A549 treated with CORT108297 at 1 μM for 4 hours (cell line): ENCODE results near the gene PARG. TPM values are rescaled to one million over a fixed set of nuclear protein-coding genes. Genes with fewer than 3 reads are reported as not detected.

ENCODE experiments used
- total RNA-seq: library from RNA; stranded (reverse); fragments of 200-300 nt; extraction: Qiagen RNA extraction; gene quantifications from 5 replicates; pipeline ENCODE4 v1.2.3, GENCODE V29; 2022

The PARG gene
- total RNA-seq: 15.2 to 22.1 TPM (median 18.6 TPM) in 5 replicates

DNA sequence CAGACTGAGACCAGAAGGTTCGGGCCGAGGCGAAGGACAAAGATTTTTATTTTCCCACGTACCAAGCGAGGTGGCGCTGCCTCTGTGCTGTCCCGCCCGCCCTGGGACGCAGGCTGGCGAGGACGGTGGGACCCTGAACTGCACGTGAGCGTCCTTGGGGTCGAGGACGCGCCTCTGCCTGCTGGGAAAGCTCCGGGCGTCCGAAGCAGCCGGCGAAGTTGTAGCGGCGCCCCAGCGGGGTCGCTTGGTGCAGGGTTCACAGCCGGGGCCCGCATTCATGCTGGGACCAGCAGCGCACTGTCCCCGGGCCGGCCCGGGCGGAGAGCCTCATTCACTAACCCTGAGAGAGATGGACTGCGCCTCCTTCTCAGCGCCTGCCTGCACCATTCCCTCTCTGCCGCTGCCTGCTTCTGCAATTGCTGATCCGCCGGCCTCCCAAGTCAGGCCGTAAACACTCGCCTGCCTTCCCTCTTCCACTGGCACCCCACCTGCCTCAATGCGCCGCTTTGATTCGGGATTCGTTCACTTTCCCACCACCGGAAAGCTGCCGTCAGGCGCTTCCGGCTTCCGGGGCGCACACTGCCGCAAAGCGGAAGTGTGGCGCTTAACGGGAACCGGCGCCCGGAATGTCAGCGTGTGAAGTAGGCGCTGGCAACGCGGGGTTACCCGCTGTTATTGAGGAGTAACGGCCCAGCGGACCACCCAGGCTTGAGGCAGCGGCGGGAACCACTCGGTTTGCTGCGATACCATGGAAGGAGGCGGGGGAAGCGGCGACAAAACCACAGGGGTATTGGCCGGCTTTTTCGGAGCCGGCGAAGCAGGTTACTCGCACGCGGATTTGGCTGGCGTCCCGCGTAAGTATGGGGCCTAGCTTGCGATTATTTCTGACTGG lies at the start of gene PARG, which contains the start of gene TIMM23B:
TSS of gene PARG (minus strand) at position 581 of the 892 bp plus-strand sequence. CDS start at position 279, 302 bp downstream.
TSS of gene TIMM23B (plus strand) at position 607 of the 892 bp plus-strand sequence. CDS start at position 749, 142 bp downstream.

DNA sequence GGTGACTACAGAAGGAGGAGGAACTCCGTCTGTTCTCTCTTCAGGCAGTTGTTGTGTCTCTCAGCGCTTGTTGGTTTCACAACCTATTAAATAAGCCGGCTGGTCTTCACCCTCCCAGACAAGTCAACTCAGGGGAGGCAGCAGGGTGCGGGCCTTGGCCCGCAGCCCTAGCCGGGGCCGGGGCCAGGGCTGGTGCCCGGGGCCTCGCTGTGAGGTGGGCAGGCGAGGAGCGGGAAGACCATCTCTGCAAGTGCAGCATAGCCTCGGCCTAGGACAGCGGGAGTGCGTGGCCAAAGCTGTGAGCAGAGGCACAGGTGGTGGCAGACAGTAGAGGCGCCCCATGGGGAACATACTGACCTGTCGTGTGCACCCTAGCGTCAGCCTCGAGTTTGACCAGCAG lies 46.5 kb upstream of the PARG start, which contains the start of gene AGAP6:
TSS of gene AGAP6 (plus strand) at position 31 of the 400 bp plus-strand sequence. CDS start at position 341, 310 bp downstream.

Other genes starting within 250 kb of the PARG start
- gene OGDHL, start 179.7 kb downstream of the PARG start, total RNA-seq: 0.10 to 0.32 TPM (median 0.23 TPM) in 5 replicates
- gene TIMM23B, start within 50 bp of the PARG start, total RNA-seq: 14.4 to 20.4 TPM (median 18.2 TPM) in 5 replicates
- 7.7 to 10.0 TPM (median 9.3 TPM) in 5 replicates for gene AGAP6, start 46.4 kb upstream of the PARG start, total RNA-seq
- 12.1 to 14.3 TPM (median 13.0 TPM) in 5 replicates for gene WASHC2A, start 125.9 kb upstream of the PARG start, total RNA-seq